ENCODE data around the gene PSEN1.

The PSEN1 gene

GRCh38 chr14:73136387-73137225, at the start of gene PSEN1:
Gene PSEN1, plus strand, starts transcription at chr14:73136507. Its CDS starts 11,513 bp downstream, at chr14:73148020.
- peak within 1 kb of the TSS; percentile 88 for H3K4me3 ChIP-seq (ENCODE audit: low read depth, low read length)
- TF ChIP-seq CTCF (IDR thresholded peaks at IDR 0.05; ENCODE audit: insufficient read depth, low read depth, low read length, missing control alignments) = no peak
- peak; percentile 97 for DNase-seq (ENCODE audit: low read depth)

GRCh38 chr14:73091044-73091443, 45.3 kb upstream of the PSEN1 start:
- no peak for TF ChIP-seq CTCF (IDR thresholded peaks at IDR 0.05; ENCODE audit: insufficient read depth, low read depth, low read length, missing control alignments)
- DNase-seq (ENCODE audit: low read depth) = no peak
- no peak overlapping the region for H3K4me3 ChIP-seq (ENCODE audit: low read depth, low read length)

GRCh38 chr14:73097421-73097820, 38.9 kb upstream of the PSEN1 start:
- DNase-seq (ENCODE audit: low read depth) = no peak
- H3K4me3 ChIP-seq (ENCODE audit: low read depth, low read length) = no peak overlapping the region
- no peak for TF ChIP-seq CTCF (IDR thresholded peaks at IDR 0.05; ENCODE audit: insufficient read depth, low read depth, low read length, missing control alignments)

- no peak overlapping the region for H3K4me3 ChIP-seq (ENCODE audit: low read depth, low read length)
- no peak for TF ChIP-seq CTCF (IDR thresholded peaks at IDR 0.05; ENCODE audit: insufficient read depth, low read depth, low read length, missing control alignments)
Observed at GRCh38 chr14:73100334-73100733, 36.0 kb upstream of the PSEN1 start.

GRCh38 chr14:73102806-73103497, 33.4 kb upstream of the PSEN1 start:
- no peak for DNase-seq (ENCODE audit: low read depth)
- TF ChIP-seq CTCF (IDR thresholded peaks at IDR 0.05; ENCODE audit: insufficient read depth, low read depth, low read length, missing control alignments) = no peak
- H3K4me3 ChIP-seq (ENCODE audit: low read depth, low read length) = no peak overlapping the region

More at GRCh38 chr14:73100334-73100733, 36.0 kb upstream of the PSEN1 start:
- no peak for DNase-seq (ENCODE audit: low read depth)

DNA sequence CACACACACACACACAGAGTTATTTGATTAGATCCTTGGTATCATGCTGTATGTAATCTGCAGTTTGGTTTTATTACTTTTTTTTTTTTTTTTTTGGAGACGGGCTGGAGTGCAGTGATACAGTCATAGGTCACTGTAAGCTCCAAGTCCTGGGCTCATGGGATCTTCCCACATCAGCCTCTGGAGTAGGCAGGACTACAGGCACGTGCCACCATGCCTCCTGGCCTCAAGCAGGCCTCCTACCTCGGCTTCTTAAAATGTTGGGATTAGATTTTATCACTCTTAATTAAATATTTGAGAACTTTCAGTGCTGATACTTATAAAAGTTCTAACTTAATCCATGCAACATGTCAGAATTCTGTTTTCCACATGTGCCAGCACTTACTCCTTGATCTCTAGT, 31.3 kb upstream of the PSEN1 start:
- DNase-seq (ENCODE audit: low read depth) = no peak
- TF ChIP-seq CTCF (IDR thresholded peaks at IDR 0.05; ENCODE audit: insufficient read depth, low read depth, low read length, missing control alignments) = no peak
- H3K4me3 ChIP-seq (ENCODE audit: low read depth, low read length) = no peak overlapping the region

Data from GM12865 (cell line).